ENCODE data around the gene NFIC.

NFIC gene

DNA sequence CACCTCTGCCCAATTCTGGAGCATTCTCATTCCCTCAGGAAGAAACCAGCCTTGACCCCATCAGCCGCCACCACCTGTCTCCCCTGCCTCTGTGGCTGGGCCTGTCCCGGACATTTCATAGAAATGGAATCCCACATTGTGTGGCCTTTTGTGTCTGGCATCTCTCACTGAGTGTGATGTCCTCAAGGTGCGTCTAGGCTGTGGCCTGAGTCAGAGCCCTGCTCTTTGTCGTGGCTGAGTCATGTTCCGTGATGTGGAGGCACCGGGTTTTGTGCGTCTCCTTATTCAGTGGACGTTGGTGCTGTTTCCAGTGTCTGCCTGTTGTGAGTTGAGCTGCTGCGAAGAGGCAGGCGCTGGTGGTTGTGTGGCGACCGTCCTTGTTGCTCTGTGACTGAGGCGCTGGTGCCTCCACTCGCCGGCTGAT lies 143.2 kb downstream of the NFIC start:
- no peaks in the 10 kb centered on the region for H3K27me3 ChIP-seq
- H3K9me3 ChIP-seq = no peaks in the 10 kb centered on the region
- peaks cover 23 to 25% of the 10 kb centered on the region in 2 experiments for H3K4me1 ChIP-seq (ENCODE audit: control insufficient read depth in 1 of 2, insufficient read depth in 1 of 2, low read depth in 1 of 2, low read length in 1 of 2)
- H3K4me3 ChIP-seq (ENCODE audit: low read depth in 1 of 2, low read length in 1 of 2) = no peak overlapping the region
- peaks cover 55% of the 10 kb centered on the region for H3K36me3 ChIP-seq
- H3K27ac ChIP-seq = no peak overlapping the region
- TF ChIP-seq, protein P1, sequence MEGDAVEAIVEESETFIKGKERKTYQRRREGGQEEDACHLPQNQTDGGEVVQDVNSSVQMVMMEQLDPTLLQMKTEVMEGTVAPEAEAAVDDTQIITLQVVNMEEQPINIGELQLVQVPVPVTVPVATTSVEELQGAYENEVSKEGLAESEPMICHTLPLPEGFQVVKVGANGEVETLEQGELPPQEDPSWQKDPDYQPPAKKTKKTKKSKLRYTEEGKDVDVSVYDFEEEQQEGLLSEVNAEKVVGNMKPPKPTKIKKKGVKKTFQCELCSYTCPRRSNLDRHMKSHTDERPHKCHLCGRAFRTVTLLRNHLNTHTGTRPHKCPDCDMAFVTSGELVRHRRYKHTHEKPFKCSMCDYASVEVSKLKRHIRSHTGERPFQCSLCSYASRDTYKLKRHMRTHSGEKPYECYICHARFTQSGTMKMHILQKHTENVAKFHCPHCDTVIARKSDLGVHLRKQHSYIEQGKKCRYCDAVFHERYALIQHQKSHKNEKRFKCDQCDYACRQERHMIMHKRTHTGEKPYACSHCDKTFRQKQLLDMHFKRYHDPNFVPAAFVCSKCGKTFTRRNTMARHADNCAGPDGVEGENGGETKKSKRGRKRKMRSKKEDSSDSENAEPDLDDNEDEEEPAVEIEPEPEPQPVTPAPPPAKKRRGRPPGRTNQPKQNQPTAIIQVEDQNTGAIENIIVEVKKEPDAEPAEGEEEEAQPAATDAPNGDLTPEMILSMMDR (IDR thresholded peaks at IDR 0.05) = no peak

DNA sequence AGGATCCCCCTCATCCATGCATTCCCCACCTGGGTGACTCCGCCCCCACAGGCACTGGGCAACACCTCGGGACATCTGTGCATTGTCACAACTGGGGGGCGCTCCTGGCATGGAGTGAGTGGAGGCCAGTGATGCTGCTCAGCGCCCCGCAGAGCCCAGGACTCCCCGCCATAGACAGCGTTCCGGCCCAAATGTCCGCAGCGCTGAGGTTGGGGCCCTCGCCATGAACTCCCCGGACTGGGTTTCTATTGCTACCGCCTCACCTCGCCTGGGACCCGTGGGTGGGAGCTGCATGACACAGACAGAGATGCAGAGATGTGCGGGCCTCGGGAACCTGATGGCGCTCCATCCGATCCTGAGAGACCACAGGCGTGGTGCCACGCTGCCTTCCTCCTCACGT lies 144.3 kb downstream of the NFIC start:
- no peak overlapping the region for H3K4me3 ChIP-seq (ENCODE audit: low read depth in 1 of 2, low read length in 1 of 2)
- H3K36me3 ChIP-seq = peaks cover 61% of the 10 kb centered on the region
- TF ChIP-seq, protein P1 (IDR thresholded peaks at IDR 0.05) = no peak
- H3K4me1 ChIP-seq (ENCODE audit: control insufficient read depth in 1 of 2, insufficient read depth in 1 of 2, low read depth in 1 of 2, low read length in 1 of 2) = peaks cover 14 to 16% of the 10 kb centered on the region in 2 experiments
- no peak overlapping the region for H3K27ac ChIP-seq
- H3K27me3 ChIP-seq = no peaks in the 10 kb centered on the region
- H3K9me3 ChIP-seq = no peaks in the 10 kb centered on the region

DNA sequence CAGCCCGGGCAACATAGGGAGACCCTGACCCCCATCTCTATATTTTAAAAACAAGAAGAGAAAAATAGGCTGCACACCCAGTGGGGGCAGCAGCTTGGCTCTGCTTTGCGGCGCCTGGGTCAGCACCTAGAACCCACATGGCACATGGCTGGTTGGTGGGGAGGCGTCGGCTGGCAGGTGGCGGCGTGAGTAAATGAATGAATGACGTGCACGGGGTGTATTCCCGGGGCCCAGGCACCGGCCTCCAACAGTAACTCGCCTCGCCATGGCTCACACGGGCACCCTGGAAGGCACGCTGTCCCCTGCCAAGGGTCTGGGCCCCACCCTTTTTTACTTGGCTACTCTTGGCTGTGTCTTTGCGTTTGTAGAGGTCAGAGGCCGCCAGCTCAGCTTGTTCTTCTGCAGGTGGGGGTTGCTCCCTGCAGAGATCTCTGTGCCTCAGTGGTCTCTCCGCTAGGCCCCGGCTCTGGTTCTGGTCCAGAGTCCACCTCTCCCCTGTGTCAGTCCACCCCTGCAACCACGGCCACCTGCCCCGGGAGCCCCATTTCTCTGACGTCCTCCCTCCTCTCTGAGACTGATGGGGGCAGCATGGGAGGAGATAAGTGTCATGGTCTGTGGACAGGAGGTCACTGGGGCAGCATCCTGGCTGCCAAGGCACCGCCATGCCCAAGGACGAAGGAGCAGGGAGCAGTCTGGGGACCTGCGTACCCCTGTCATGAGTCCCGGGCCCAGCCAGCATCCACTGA lies 145.3 kb downstream of the NFIC start:
- TF ChIP-seq, protein P1 (IDR thresholded peaks at IDR 0.05) = no peak
- no peaks in the 10 kb centered on the region for H3K9me3 ChIP-seq
- no peak overlapping the region for H3K27ac ChIP-seq
- no peaks in the 10 kb centered on the region for H3K27me3 ChIP-seq
- peaks cover 66% of the 10 kb centered on the region for H3K36me3 ChIP-seq
- peaks cover 12% of the 10 kb centered on the region in 2 experiments for H3K4me1 ChIP-seq (ENCODE audit: control insufficient read depth in 1 of 2, insufficient read depth in 1 of 2, low read depth in 1 of 2, low read length in 1 of 2)
- no peak overlapping the region for H3K4me3 ChIP-seq (ENCODE audit: low read depth in 1 of 2, low read length in 1 of 2)

DNA sequence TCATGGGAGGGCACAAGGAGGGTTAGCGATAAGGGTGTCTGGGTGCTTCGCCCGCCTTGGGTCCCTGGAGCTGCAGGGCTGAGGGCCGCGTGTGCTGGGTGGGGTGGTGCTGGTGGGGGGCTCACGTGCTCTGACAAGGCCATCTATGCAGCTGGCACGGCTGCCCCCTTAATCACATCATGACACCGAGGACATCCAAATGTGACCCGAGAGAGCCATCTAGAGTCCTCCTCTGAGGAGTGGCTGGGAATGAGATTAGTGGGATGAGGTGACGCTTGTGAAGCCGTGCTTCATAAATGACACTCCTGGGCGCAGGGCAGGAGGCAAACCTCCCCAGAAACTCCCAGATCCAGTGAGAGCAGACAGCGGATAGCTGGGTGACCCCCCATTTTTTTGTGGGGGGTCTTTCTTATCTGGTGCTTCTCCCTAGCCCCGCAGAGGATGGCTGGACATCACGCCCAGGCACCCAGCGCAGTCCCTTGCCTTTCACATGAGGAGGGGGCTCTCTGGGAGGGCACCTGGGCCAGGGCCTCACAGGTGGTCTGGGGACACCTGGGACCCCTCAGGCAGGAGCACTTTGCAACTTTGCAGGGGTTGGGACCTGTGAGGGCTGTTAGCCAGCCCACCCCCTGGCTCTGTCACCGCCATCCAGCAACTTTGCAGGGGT lies 146.3 kb downstream of the NFIC start:
- peaks cover 67% of the 10 kb centered on the region for H3K36me3 ChIP-seq
- no peaks in the 10 kb centered on the region for H3K27me3 ChIP-seq
- TF ChIP-seq, protein P1 (IDR thresholded peaks at IDR 0.05) = no peak
- no peaks in the 10 kb centered on the region for H3K9me3 ChIP-seq
- peaks cover 2% of the 10 kb centered on the region in 2 experiments for H3K4me1 ChIP-seq (ENCODE audit: control insufficient read depth in 1 of 2, insufficient read depth in 1 of 2, low read depth in 1 of 2, low read length in 1 of 2)
- H3K27ac ChIP-seq = no peak overlapping the region
- no peak overlapping the region for H3K4me3 ChIP-seq (ENCODE audit: low read depth in 1 of 2, low read length in 1 of 2)

DNA sequence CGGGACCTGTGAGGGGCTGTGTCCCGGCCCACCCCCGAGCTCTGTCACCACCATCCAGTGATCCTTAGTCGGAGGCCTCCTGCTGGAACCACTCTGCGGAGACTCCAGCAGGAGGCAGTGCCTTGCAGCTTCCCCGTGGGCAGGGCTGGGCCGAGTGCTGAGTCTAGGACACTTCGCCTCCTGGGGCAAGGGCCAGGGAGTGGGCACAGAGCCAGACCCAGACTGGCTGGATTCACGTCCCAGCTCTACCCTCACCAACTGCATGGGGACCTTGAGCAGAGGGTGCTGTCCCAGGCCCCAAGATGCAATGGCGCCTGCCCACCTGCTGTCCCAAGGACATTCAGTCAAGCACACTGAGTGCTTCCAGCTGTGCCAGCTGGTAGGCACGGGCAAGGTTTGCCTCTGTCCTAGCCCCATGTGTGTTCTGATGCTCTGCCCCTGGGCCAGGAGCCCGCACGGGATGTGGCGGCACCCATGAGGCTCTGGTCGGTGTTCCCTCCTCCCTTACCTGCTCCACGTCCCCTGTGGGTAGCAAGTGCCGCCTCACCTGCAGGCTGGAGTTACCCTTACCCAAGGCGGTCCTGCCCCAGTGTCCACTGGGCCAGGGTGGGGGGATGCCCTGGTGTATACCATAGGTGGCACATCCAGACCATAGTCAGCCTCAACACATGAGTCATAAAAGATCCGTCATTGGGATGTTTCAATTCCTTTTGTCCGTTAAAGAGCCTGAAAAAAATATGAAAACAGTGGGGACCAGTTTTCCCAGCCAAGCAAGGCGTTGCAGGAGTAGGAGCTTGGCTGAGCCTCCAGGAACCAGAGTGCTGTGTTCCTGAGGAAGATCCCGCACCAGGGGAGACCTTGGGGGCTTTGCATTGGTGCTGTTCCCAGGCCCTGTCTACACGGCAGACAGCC lies 147.1 kb downstream of the NFIC start:
- TF ChIP-seq, protein P1 (IDR thresholded peaks at IDR 0.05) = no peak
- no peaks in the 10 kb centered on the region for H3K4me1 ChIP-seq (ENCODE audit: control insufficient read depth in 1 of 2, insufficient read depth in 1 of 2, low read depth in 1 of 2, low read length in 1 of 2)

More for the DNA sequence above, 147.1 kb downstream of the NFIC start:
- Histone ChIP-seq H3K27me3 (no peaks in the 10 kb centered on the region), H3K27ac (no peak overlapping the region), H3K36me3 (peaks cover 67% of the 10 kb centered on the region), H3K9me3 (no peaks in the 10 kb centered on the region), H3K4me3 (ENCODE audit: low read depth in 1 of 2, low read length in 1 of 2) (no peak overlapping the region)
